DMS114 treated with DMSO at 0.1 percent for 48 hours (cell line): ENCODE data around the gene GSC2.

Source experiments
- DNase-seq: peaks from one replicate; lab custom pipeline; 2025; ENCODE audit not compliant: unreplicated experiment; lab: John Stamatoyannopoulos, UW

The GSC2 gene

DNA sequence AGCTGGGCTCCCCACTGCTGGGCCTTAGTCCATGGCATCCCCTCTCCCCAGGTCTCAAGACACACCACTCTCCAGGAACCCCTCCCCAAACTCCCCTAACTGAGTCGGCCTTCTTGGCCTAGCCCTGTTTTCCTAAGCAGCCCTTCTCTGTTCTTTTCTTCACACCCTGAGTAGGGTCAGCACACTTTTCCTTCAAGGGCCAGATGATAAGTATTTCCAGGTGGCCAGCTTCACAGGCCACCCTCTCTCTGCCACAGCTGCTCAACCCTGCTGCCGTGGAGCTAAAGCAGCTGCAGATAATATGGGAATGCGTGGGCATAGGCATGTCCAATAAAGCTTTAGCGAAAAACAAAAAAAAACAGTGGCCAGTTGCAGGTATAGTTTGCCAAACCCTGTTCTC, 51.9 kb downstream of the GSC2 start:
- no peak for DNase-seq

DNA sequence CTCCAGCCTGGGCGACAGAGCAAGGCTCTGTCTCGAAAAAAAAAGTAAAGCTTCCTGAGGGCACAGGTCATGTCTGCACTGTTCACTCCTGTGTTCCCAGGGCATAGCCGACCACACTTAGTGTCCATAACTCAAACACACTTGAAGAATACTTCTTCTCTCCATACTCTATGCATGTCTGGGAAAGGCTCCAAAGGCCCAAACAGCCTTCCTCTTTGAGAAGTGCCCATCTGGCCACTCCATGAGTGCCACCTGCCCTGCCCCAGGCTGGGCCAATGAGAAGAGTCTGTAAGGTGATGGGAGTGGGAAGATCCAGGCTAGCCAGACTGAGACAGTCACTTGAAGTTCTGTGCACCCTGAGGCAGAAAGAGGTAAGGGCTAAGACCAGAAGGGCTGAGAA, 52.6 kb downstream of the GSC2 start:
- DNase-seq, result no peak
